DOHH2 (cell line): ENCODE data around the gene SIK2.

Experiments used
- H3F3A ChIP-seq: fragments of 200-600 bp; sonication (generic), shearing (Covaris generic); 2 replicates; pipeline ENCODE4 v1.6.0; 2016; ENCODE audit warnings: antibody characterized with exemption, mild to moderate bottlenecking; ENCODE audit not compliant: control insufficient read depth, insufficient read depth
- H3K27ac ChIP-seq: fragments of 200-600 bp; sonication (generic); 2 replicates; pipeline ENCODE4 v1.5.1; 2014; ENCODE audit warnings: low read depth, mild to moderate bottlenecking, low read length, moderate library complexity
- H3K27me3 ChIP-seq: fragments of 200-600 bp; sonication (generic); 2 replicates; pipeline ENCODE4 v1.6.1; 2014; ENCODE audit warnings: mild to moderate bottlenecking, low read length, mixed read lengths; ENCODE audit not compliant: control insufficient read depth
- H3K36me3 ChIP-seq: fragments of 200-600 bp; sonication (generic); 2 replicates; pipeline ENCODE4 v1.6.1; 2014; ENCODE audit warnings: mild to moderate bottlenecking, low read length, moderate library complexity, mixed read lengths; ENCODE audit not compliant: control insufficient read depth
- H3K4me1 ChIP-seq: fragments of 200-600 bp; sonication (generic); 2 replicates; pipeline ENCODE4 v1.6.1; 2014; ENCODE audit warnings: mild to moderate bottlenecking, low read length, mixed read lengths; ENCODE audit not compliant: control insufficient read depth
- H3K4me2 ChIP-seq: fragments of 200-600 bp; sonication (generic); 2 replicates; pipeline ENCODE4 v1.6.0; 2014; ENCODE audit warnings: mild to moderate bottlenecking, low read length, moderate library complexity
- H3K4me3 ChIP-seq: fragments of 200-600 bp; sonication (generic); 2 replicates; pipeline ENCODE4 v1.5.1; 2014; ENCODE audit warnings: mild to moderate bottlenecking, low read length, mixed read lengths
- H3K79me2 ChIP-seq: fragments of 200-600 bp; sonication (generic); 2 replicates; pipeline ENCODE4 v1.6.1; 2014; ENCODE audit warnings: mild to moderate bottlenecking, low read length, mixed read lengths; ENCODE audit not compliant: control insufficient read depth
- H3K9me2 ChIP-seq: fragments of 200-600 bp; sonication (generic); replicated peaks from 2 replicates; pipeline ENCODE4 v1.6.1; 2014; ENCODE audit warnings: mild to moderate bottlenecking, low read length, mixed read lengths; ENCODE audit not compliant: control insufficient read depth
- H3K9me3 ChIP-seq: fragments of 200-600 bp; sonication (generic); 2 replicates; pipeline ENCODE4 v1.6.1; 2014; ENCODE audit warnings: antibody characterized with exemption, low read length, mixed read lengths; ENCODE audit not compliant: control insufficient read depth, insufficient read depth
- H4K20me1 ChIP-seq: fragments of 200-600 bp; sonication (generic); 2 replicates; pipeline ENCODE4 v1.6.0; 2014; ENCODE audit warnings: low read depth, mild to moderate bottlenecking, antibody characterized with exemption, low read length, moderate library complexity; ENCODE audit not compliant: control insufficient read depth, insufficient read depth
- CTCF ChIP-seq: fragments of 200-600 bp; sonication (generic); IDR thresholded peaks from one replicate; pipeline ENCODE4 v1.5.1; 2014; ENCODE audit warnings: antibody characterized with exemption, mild to moderate bottlenecking, low read depth, low read length; ENCODE audit not compliant: poor library complexity, severe bottlenecking
- EZH2phosphoT487 ChIP-seq: fragments of 200-600 bp; sonication (generic); IDR thresholded peaks from 2 replicates; pipeline ENCODE4 v1.6.1; 2017; ENCODE audit warnings: borderline replicate concordance, mild to moderate bottlenecking, antibody characterized with exemption, low read length, moderate library complexity, mixed read lengths

The SIK2 gene

DNA sequence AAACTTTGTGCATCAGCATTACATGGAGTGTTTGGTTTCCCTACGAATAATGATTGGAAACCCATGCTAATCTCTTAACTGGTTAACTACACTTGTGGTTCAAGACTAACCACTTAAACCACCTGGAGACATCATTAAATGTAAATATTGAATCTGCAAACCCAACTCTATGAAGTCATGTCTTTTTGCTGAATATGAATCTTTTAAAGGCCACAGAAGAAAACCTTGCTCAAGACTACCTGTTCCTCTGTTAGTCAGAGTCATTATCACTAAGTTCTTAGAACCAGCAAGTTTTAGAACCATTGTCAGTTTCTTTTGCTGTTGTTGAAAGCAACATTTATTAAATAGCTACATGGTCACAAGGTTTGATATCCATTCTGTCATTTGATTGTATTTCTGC lies 70.7 kb downstream of the SIK2 start:
- H3K79me2 ChIP-seq, result no peaks in the 10 kb centered on the region
- TF ChIP-seq CTCF (no peak), EZH2phosphoT487 (no peak)
- H3K4me2 ChIP-seq, result no peak overlapping the region

DNA sequence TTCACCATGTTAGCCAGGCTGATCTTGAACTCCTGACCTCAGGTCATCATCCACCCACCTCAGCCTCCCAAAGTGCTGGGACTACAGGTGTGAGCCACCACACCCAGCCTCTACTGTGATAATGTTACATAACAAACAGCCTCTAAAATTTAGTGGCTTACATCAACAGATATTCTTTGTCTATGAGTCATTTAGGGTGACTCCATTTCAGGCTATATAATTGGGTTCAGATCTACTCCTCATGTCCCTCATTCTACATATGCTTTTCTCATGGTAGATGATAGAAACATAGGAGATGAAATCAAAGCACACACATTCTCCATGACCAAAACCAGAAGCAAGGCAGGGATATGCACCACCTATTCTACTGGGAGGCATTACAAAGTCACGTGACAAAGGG lies 72.7 kb downstream of the SIK2 start:
- H3K4me3 ChIP-seq, result no peak overlapping the region
- no peak overlapping the region for H3K4me2 ChIP-seq
- peaks cover 4% of the 10 kb centered on the region for H3K4me1 ChIP-seq
- no peaks in the 10 kb centered on the region; the same call in 1 of the 2 replicates for H4K20me1 ChIP-seq
- no peaks in the 10 kb centered on the region for H3K27me3 ChIP-seq
- no peak overlapping the region for H3K27ac ChIP-seq
- TF ChIP-seq EZH2phosphoT487 (no peak), CTCF (no peak)
- no peaks in the 10 kb centered on the region for H3K9me2 ChIP-seq
- H3K79me2 ChIP-seq, result no peaks in the 10 kb centered on the region
- H3F3A ChIP-seq, result no peaks in the 10 kb centered on the region
- peaks cover 18% of the 10 kb centered on the region; the same call in 1 of the 2 replicates for H3K36me3 ChIP-seq
- H3K9me3 ChIP-seq, result no peaks in the 10 kb centered on the region

More for the DNA sequence above, 70.7 kb downstream of the SIK2 start:
- Histone ChIP-seq H3K9me3 (no peaks in the 10 kb centered on the region), H3K4me1 (peaks cover 4% of the 10 kb centered on the region), H3K9me2 (no peaks in the 10 kb centered on the region), H3K27ac (no peak overlapping the region), H3K4me3 (no peak overlapping the region), H4K20me1 (no peaks in the 10 kb centered on the region; the same call in 1 of the 2 replicates), H3K36me3 (peaks cover 18% of the 10 kb centered on the region; the same call in 1 of the 2 replicates), H3K27me3 (no peaks in the 10 kb centered on the region), H3F3A (no peaks in the 10 kb centered on the region)

GRCh38 chr11:111675891-111676290 lies 73.6 kb downstream of the SIK2 start:
- no peaks in the 10 kb centered on the region for H3K9me2 ChIP-seq
- TF ChIP-seq EZH2phosphoT487, result no peak
- no peak for TF ChIP-seq CTCF
- peaks cover 4% of the 10 kb centered on the region for H3K4me1 ChIP-seq
- no peak overlapping the region for H3K27ac ChIP-seq
- H3F3A ChIP-seq, result no peaks in the 10 kb centered on the region
- H3K79me2 ChIP-seq, result no peaks in the 10 kb centered on the region
- no peaks in the 10 kb centered on the region for H3K27me3 ChIP-seq
- no peaks in the 10 kb centered on the region for H3K9me3 ChIP-seq
- H4K20me1 ChIP-seq, result no peaks in the 10 kb centered on the region; the same call in 1 of the 2 replicates
- peaks cover 18% of the 10 kb centered on the region; the same call in 1 of the 2 replicates for H3K36me3 ChIP-seq
- H3K4me3 ChIP-seq, result no peak overlapping the region
- H3K4me2 ChIP-seq, result no peak overlapping the region
